ENCODE results near the gene RFPL2.
"Not testable (repeated sequence)": the region's sequence is repeated elsewhere in the genome, so short reads cannot be mapped to it uniquely, and the experiment has no call there.

The RFPL2 gene

GRCh38 chr22:32205974-32206773 is 1.3 kb upstream of the RFPL2 start:
- DNase-seq (ENCODE audit: low read depth) = no peak

DNA sequence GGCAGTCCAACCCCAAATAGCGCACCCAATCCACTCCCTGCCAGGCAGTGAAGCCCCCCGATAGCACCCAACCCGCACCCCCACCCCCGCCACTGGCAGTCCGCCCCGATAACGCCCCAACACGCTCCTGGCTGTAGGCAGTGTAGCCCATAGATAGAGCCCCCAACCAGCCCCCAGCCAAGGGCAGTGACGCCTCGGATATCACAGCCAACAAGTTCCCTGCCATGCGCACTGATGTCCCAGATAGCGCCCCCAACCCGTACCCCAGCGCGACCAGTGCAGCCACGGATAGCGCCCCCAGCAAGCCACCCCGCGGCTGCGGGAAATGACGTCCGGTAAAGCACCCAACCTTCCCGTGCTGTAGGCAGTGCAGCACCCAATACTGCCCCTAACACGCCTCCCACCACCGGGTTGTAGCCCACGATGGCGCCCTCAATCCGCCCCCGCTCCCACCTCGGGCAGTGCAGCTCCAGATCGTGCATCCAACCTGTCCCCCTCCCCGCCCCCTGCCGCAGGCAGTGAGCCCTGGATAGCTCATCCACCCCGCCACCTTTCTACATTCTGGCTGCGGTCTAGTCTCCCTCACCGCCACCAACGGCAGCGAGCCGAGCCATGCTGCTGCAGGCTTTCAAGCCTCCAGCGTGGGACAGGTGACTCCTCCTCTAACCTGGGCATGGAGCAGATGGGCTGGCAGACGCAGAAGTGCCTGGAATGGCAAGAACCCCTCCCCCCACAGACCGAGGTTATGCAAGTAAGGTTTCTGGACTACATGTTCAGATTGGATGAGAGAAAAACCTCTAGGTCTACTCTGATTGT is 625 bp downstream of the RFPL2 start:
- DNase-seq (ENCODE audit: low read depth) = no peak

- no peak for DNase-seq (ENCODE audit: low read depth)
Observed at GRCh38 chr22:32203181-32204039, 1.5 kb downstream of the RFPL2 start.

- DNase-seq (ENCODE audit: low read depth) = peak; percentile 5
Observed at GRCh38 chr22:32202539-32203180, 2.2 kb downstream of the RFPL2 start.

- no peak for DNase-seq (ENCODE audit: low read depth)
Observed at GRCh38 chr22:32202161-32202538, 2.7 kb downstream of the RFPL2 start.

DNA sequence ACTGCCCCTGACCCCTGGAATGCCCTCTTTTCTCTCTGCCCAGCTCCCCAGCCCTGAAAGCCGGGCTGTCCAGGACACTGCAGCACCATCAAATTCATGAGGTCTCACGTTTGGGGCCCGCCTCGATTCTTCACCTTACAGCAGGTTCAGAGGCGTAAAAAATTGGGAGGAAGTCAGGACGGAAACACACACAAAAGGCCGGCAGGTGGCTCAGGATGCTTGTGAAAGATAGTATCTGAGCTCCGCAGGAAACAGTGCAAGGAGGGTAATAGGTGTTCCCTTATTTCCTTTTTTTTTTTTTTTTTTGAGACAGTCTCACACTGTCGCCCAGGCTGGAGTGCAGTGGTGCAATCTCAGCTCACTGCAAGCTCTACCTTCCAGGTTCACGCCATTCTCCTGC is 4.1 kb downstream of the RFPL2 start:
- DNase-seq (ENCODE audit: low read depth) = no peak

DNA sequence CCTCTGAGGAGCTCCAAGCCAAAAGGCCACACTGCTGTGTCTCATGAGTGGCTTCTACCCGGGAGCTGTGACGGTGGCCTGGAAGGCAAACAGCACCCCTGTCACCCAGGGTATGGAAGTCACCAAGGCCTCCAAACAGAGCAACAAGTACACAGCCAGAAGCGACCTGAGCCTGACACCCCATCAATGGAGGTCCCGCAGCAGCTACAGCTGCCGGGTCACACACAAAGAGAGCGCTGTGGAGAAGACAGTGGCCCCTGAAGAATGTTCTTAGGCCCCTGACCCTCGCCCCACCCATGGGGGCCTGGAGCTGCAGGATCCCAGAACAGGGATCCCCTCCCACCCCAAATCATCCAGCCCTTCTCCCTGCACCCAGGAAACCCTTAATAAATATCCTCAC is 4.9 kb downstream of the RFPL2 start:
- no peak for DNase-seq (ENCODE audit: low read depth)

DNA sequence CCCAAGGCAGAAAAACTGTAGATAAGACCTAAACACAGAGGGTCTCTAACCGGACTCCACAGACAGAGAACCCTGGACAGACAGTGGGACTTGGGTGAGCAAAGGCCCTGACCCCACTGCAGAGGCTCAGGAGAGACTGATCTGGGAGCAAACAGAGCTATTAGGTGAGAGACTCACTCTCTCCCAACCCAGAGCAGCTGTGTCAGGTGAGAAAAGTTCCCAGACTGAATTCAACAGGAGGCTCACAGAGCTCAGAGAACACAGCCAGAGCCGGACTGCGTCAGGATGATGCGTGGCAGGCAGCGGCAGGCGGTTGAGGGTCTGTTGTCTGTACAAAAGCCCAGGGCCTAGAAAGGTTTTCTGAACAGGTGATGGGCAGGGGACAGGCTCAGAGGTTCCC is 5.5 kb downstream of the RFPL2 start:
- DNase-seq (ENCODE audit: low read depth) = no peak

DNA sequence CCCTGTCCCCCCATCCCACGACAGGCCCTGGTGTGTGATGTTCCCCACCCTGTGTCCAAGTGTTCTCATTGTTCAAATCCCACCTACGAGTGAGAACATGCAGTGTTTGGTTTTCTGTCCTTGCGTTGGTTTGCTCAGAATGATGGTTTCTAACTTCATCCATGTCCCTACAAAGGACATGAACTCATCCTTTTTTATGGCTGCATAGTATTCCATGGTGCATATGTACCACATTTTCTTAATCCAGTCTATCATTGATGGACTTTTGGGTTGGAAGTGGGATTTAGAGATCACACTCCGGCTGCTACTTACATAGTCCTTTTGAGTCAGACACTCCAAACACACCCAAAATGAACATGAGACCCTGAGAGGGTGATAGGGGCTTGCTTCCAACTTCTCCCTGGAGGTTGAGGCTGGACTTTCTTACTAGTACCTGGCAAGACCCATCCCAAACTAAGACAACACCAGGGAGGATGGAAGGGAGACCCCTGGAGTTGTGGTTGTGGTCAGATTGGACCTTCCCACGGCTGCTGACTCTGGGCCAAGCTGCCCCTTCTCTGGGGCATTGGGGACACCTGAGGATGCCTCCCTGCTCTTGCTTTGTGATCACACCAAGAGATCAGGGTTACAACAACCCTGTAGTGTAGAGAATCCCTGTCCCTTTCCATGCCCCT is 7.2 kb downstream of the RFPL2 start:
- not testable (repeated sequence) for DNase-seq (ENCODE audit: low read depth)

DNA sequence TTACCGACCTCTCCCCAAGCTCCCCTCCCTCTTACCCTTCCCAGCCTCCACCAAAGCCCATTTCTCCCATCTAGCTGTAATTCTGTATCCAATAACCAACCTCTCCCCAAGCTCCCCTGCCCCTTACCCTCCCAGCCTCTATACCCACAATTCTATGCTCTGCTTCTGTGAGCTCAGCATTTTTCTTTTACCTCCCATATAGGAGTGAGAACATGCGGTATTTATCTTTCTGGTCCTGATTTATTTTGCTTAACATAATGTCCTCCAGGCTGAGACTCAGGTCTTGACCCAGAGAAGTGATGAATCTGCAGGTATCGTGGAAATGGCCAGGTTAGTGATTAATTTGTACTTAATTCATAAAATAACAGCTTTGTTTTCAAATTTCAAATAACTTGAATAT is 9.0 kb downstream of the RFPL2 start:
- not testable (repeated sequence) for DNase-seq (ENCODE audit: low read depth)

GRCh38 chr22:32193346-32193745 is 11.5 kb downstream of the RFPL2 start:
- DNase-seq (ENCODE audit: low read depth) = not testable (repeated sequence)

GRCh38 chr22:32191021-32191420 is 13.9 kb downstream of the RFPL2 start:
- DNase-seq (ENCODE audit: low read depth) = not testable (repeated sequence)

GRCh38 chr22:32185821-32186220 is 19.1 kb downstream of the RFPL2 start:
- DNase-seq (ENCODE audit: low read depth) = no peak

DNA sequence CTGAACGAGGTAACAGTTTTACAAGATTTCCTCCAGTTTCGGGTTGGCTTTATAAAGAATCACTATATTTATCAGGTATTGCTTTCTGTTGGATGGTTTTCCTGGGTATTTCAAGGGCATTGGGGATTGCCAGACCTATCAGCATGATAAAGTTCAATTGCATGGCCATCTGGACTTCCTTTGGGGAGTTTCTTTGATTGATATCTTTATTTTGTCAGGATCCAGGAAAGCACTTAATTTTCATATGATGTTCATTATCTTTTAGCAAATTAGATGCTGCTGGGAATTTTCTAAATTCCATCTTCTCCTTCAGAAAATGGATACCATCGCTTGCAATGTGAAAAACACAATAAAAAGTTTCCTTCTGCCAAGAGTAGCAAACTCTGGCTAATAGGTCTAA is 21.2 kb downstream of the RFPL2 start:
- no peak for DNase-seq (ENCODE audit: low read depth)

GRCh38 chr22:32181043-32181442 is 23.8 kb downstream of the RFPL2 start:
- DNase-seq (ENCODE audit: low read depth) = no peak

DNA sequence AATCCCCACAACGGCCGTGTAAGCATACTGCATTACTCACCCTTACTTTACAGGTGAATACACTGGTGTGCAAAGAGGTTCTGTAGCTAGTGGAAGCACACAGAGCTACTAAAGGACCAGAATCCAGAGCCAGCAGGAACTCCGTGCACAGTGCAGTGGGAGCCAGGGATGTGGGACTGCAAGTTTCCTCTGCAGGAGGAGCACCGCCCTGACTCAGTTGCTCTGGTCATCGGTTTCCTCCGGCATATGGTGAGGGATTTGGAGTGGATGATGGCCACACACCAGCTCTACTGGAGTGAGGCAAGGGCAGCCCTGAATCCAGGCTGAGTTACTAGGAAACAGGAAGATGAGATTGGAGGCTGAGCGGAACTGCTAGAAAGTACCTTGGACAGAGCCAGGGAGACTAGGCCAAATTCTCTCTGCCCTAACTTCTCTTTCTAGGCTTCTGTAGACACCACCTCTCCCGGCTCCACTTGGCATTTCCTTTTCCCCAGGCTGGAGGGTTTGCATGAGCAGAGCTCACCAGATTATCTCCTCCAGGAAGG is 27.6 kb downstream of the RFPL2 start:
- no peak for DNase-seq (ENCODE audit: low read depth)

- DNase-seq (ENCODE audit: low read depth) = no peak
Observed at GRCh38 chr22:32175683-32176644, 28.9 kb downstream of the RFPL2 start.

GRCh38 chr22:32175115-32175514 is 29.8 kb downstream of the RFPL2 start:
- no peak for DNase-seq (ENCODE audit: low read depth)

GRCh38 chr22:32165681-32166080 is 39.2 kb downstream of the RFPL2 start:
- no peak for DNase-seq (ENCODE audit: low read depth)
